ENCODE results near the gene KCNQ1OT1. TPM values are rescaled to one million over a fixed set of nuclear protein-coding genes. Genes with fewer than 3 reads are reported as not detected.

KCNQ1OT1 gene
- total RNA-seq, 2 donors from 2014 or later: 5.2 to 6.9 TPM

DNA sequence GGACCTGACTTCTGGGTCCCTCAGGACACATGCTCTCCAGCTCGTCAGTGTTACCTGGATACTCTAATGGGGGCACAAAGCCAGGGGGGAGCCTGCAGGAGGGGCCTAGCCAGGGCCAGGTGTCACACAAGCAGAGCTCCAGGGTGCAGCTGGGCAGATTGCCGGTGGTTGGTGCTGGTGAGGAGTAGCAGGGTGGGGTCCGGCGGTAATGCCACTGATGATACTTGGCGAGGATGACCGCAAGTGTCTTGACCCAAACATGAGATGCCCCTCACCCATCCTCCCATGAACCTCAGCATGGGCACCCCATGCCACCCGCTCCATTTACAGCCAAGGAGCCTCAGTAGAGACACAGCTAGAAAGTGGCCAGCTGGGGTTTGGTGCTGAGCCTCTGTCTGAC lies 15.1 kb upstream of the KCNQ1OT1 start:
- H3K27ac Mint-ChIP-seq: no peak overlapping the region

DNA sequence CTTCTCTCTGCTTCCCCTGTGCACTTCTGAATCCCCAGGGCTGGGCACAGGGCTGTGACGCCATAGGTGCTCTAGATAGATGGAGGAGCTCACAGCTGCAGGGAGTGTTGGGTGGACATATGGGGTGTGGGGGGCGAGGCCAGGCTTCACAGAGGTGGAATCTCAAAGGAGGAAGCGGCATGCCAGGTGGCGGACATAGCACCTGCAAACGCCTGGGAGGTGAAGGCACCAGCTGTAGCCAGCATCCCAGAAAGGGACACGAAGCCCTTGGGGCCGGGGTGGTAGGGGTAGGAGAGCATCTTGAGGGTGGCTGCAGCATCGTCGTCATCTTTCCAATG lies 14.6 kb upstream of the KCNQ1OT1 start:
- no peak for DNase-seq
- Histone ChIP-seq H3K4me1 (ENCODE audit: control insufficient read depth, insufficient read depth, low read length) (peaks cover 8% of the 10 kb centered on the region), H3K36me3 (ENCODE audit: control insufficient read depth, insufficient read depth, low read length) (no peaks in the 10 kb centered on the region), H3K27me3 (ENCODE audit: control insufficient read depth, insufficient read depth, low read length, poor library complexity, severe bottlenecking) (peaks cover 4% of the 10 kb centered on the region), H3K27ac (ENCODE audit: low read depth, low read length) (no peak overlapping the region), H3K9ac (ENCODE audit: extremely low read depth, low read length, poor library complexity, severe bottlenecking) (no peak overlapping the region), H3K4me3 (ENCODE audit: low read length) (no peak overlapping the region), H3K9me3 (ENCODE audit: control insufficient read depth, low read length) (peaks cover 5% of the 10 kb centered on the region)
- Mint-ChIP-seq H3K36me3 (ENCODE audit: low read depth) (peaks cover 7% of the 10 kb centered on the region), H3K4me1 (peaks cover 16% of the 10 kb centered on the region), H3K4me3 (no peak overlapping the region), H3K9me3 (peaks cover 18% of the 10 kb centered on the region), H3K27ac (no peak overlapping the region), H3K27me3 (ENCODE audit: insufficient read depth) (peaks cover 81% of the 10 kb centered on the region)
- TF ChIP-seq, protein P1, sequence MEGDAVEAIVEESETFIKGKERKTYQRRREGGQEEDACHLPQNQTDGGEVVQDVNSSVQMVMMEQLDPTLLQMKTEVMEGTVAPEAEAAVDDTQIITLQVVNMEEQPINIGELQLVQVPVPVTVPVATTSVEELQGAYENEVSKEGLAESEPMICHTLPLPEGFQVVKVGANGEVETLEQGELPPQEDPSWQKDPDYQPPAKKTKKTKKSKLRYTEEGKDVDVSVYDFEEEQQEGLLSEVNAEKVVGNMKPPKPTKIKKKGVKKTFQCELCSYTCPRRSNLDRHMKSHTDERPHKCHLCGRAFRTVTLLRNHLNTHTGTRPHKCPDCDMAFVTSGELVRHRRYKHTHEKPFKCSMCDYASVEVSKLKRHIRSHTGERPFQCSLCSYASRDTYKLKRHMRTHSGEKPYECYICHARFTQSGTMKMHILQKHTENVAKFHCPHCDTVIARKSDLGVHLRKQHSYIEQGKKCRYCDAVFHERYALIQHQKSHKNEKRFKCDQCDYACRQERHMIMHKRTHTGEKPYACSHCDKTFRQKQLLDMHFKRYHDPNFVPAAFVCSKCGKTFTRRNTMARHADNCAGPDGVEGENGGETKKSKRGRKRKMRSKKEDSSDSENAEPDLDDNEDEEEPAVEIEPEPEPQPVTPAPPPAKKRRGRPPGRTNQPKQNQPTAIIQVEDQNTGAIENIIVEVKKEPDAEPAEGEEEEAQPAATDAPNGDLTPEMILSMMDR (conservative IDR thresholded peaks at IDR 0.05): no peak
- WGBS, 2 experiments (ENCODE audit: insufficient coverage in 1 of 2, insufficient read length in 1 of 2): 93 to 96% methylated on average over 5 to 9 of the region's 9 CpGs

More for the DNA sequence above, 15.1 kb upstream of the KCNQ1OT1 start:
- Histone ChIP-seq H3K4me3 (ENCODE audit: low read length) (no peak overlapping the region), H3K27ac (ENCODE audit: low read depth, low read length) (no peak overlapping the region), H3K4me1 (ENCODE audit: control insufficient read depth, insufficient read depth, low read length) (peaks cover 12% of the 10 kb centered on the region), H3K27me3 (ENCODE audit: control insufficient read depth, insufficient read depth, low read length, poor library complexity, severe bottlenecking) (peaks cover 4% of the 10 kb centered on the region), H3K9me3 (ENCODE audit: control insufficient read depth, low read length) (peaks cover 5% of the 10 kb centered on the region), H3K36me3 (ENCODE audit: control insufficient read depth, insufficient read depth, low read length) (no peaks in the 10 kb centered on the region), H3K9ac (ENCODE audit: extremely low read depth, low read length, poor library complexity, severe bottlenecking) (no peak overlapping the region)
- Mint-ChIP-seq H3K9me3 (peaks cover 15% of the 10 kb centered on the region), H3K27me3 (ENCODE audit: insufficient read depth) (peaks cover 77% of the 10 kb centered on the region), H3K4me1 (peaks cover 20% of the 10 kb centered on the region), H3K4me3 (no peak overlapping the region), H3K36me3 (ENCODE audit: low read depth) (peaks cover 7% of the 10 kb centered on the region)
- TF ChIP-seq, protein P1 (conservative IDR thresholded peaks at IDR 0.05): no peak
- no peak for DNase-seq
- 89 to 95% methylated on average over 2 to 7 of the region's 7 CpGs for WGBS, 2 experiments (ENCODE audit: insufficient coverage in 1 of 2, insufficient read length in 1 of 2)

GRCh38 chr11:2713661-2714462 lies 14.1 kb upstream of the KCNQ1OT1 start:
- Mint-ChIP-seq H3K36me3 (ENCODE audit: low read depth) (peaks cover 7% of the 10 kb centered on the region), H3K9me3 (peaks cover 18% of the 10 kb centered on the region), H3K27ac (no peak overlapping the region), H3K4me1 (peaks cover 11% of the 10 kb centered on the region), H3K4me3 (no peak overlapping the region), H3K27me3 (ENCODE audit: insufficient read depth) (peaks cover 83% of the 10 kb centered on the region)
- peaks cover 5% of the 10 kb centered on the region for H3K4me1 ChIP-seq (ENCODE audit: control insufficient read depth, insufficient read depth, low read length)
- H3K27ac ChIP-seq (ENCODE audit: low read depth, low read length): no peak overlapping the region
- WGBS, 2 experiments (ENCODE audit: insufficient coverage in 1 of 2, insufficient read length in 1 of 2): 91% methylated on average over 14 to 26 of the region's 26 CpGs
- DNase-seq: no peak
- TF ChIP-seq, protein P1 (conservative IDR thresholded peaks at IDR 0.05): no peak
- H3K9me3 ChIP-seq (ENCODE audit: control insufficient read depth, low read length): peaks cover 5% of the 10 kb centered on the region
- H3K36me3 ChIP-seq (ENCODE audit: control insufficient read depth, insufficient read depth, low read length): no peaks in the 10 kb centered on the region
- H3K27me3 ChIP-seq (ENCODE audit: control insufficient read depth, insufficient read depth, low read length, poor library complexity, severe bottlenecking): peaks cover 4% of the 10 kb centered on the region
- H3K4me3 ChIP-seq (ENCODE audit: low read length): no peak overlapping the region
- no peak overlapping the region for H3K9ac ChIP-seq (ENCODE audit: extremely low read depth, low read length, poor library complexity, severe bottlenecking)

All from endodermal cell (in vitro differentiated cells).